ENCODE results near the gene ATXN3.

ATXN3 gene

DNA sequence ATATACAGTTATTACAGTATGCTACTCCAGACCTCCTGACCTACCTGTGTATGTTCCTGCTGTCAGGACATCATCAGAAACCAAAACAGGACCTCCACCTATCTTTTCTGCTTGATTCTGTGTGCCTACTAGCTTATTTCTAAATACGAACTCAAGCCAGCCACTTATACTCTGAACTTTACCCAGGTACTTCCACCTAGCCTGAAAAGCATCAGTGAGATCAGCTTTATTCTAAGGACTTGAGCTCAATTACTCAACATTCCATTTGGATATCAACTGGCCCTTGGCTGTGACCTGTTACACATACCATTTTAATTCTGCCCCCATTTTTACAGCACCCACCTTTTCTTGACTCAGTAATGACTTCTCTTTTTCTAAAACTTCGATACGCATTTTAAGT is 95.7 kb downstream of the ATXN3 start:
- Histone ChIP-seq H3K9me3 (ENCODE audit: control insufficient read depth, insufficient read depth, low read length) (no peaks in the 10 kb centered on the region), H3K9ac (ENCODE audit: low read depth, low read length) (no peak overlapping the region), H3K4me1 (ENCODE audit: insufficient read depth, low read length) (no peaks in the 10 kb centered on the region), H3K36me3 (ENCODE audit: insufficient read depth, low read length) (peaks cover 8% of the 10 kb centered on the region)

GRCh38 chr14:92009604-92010003 is 96.8 kb downstream of the ATXN3 start:
- H3K36me3 ChIP-seq (ENCODE audit: insufficient read depth, low read length) = peaks cover 7% of the 10 kb centered on the region
- H3K4me1 ChIP-seq (ENCODE audit: insufficient read depth, low read length) = no peaks in the 10 kb centered on the region
- no peak overlapping the region for H3K9ac ChIP-seq (ENCODE audit: low read depth, low read length)
- no peaks in the 10 kb centered on the region for H3K9me3 ChIP-seq (ENCODE audit: control insufficient read depth, insufficient read depth, low read length)

Measured in ES-I3 (cell line).